DMS 273 treated with DMSO at 0.1 percent for 48 hours (cell line): ENCODE data around the gene PRICKLE2.

Source experiments
- DNase-seq: peaks from one replicate; lab custom pipeline; 2025; lab: John Stamatoyannopoulos, UW

The PRICKLE2 gene

DNA sequence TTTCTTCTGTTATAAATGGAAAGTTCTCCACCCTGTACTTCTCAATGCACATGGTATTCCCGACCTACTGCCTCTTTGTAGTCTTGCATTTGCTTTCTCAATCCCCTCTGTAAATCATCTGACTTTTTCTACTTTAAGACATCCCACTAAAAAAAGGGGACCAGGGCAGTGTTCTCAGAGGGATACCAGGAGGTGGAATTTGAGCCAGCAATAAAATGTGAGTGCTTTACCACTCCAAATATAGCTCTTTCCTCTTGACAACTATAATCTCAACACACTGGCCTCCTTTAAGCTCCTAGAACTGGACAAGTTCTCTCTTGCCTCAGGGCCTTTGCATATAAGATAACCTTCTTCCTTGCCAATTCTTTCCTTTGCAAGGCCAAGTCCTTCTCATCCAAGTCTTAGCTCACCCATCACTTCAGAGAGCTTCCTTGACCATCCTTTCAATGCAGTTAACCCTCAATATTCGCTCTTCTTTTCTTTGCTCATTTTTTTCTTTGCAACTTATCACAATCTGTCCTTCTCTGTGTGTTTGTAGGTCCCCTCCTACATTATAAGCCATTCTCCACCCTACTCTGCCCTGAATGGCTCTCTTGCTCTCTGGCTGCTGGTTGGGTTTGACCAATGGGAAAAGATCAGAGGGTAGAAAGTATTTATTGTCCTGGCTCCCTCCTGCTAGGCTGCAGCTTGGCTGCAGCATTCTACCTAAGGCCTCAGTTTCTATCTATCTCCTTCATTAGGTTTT, 93.4 kb downstream of the PRICKLE2 start:
- peak; percentile 75 for DNase-seq

DNA sequence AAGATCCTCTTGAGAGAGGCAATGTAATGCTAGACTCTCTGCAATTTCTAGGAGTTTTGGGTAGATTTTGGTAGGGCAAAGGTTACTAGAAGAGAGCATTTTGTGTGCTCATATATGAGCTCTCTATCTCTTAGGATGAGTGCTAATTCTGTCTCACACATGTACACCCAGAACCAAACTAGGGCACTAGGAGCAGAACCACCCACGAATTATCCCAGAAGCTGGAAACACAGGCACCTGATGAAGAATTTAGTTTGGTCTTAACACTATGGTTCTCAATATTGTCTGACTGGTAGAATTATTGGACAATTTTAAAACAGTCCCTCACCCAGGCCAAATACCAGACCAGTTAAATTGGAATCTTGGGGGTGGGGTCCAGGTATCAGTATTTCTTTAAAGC, 94.8 kb downstream of the PRICKLE2 start:
- DNase-seq = no peak

DNA sequence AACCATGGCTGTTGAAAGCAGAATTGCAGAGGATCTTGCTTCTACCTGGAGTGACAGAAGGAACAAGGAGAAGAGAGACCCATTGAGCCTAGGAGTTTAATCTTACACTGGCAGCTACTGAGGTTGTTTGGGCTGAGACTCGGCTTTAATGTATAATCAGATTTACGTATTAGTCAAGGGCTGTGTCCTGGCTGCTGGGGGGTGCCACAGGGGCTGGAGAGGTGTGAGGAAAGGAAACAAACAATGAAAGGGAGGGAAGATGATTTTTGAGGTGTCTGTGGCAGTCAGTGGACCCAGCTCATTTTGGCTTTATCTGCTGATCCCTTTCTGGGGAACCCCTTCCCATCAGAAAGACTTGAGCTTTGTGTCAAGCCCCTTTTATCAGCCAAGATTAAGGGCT, 95.7 kb downstream of the PRICKLE2 start:
- DNase-seq = no peak

DNA sequence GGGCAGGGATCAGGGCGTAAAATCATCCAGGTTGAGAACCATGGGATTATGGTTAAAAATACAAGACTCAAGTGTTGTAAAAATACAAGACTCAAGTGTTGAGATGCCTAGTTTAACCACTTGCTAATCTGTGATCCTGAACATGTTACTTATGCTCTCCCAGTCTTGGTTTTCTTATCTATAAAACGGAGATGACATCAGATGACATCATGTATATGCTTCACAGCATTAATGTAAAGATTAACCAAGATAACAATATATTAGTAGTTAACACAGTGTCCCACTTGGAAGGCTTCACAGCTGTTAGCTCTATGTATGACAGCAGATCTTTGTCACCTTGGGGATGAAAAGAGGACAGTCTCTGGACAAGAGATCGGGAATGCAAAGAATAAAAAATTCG, 96.2 kb downstream of the PRICKLE2 start:
- no peak for DNase-seq

GRCh38 chr3:64125561-64125960, 99.7 kb downstream of the PRICKLE2 start:
- DNase-seq = no peak

DNA sequence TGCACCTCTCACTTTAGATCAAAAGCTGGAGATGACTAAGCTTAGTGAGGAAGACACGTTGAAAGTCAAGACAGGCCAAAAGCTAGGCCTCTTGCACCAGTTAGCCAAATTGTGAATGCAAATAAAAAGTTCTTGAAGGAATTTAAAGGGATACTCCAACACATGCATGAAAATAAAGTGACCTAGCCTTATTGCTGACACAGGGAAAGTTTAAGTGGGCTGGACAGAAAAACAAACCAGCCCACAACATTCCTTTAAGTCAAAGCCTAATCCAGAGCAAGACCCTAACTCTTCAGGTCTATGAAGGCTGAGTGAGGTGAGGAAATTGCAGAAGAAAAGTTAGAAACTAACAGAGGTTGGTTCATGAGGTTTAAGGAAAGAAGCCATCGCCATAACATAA, 101.3 kb downstream of the PRICKLE2 start:
- DNase-seq = no peak

- DNase-seq = no peak
Measured at GRCh38 chr3:64122476-64122875, 102.8 kb downstream of the PRICKLE2 start.

DNA sequence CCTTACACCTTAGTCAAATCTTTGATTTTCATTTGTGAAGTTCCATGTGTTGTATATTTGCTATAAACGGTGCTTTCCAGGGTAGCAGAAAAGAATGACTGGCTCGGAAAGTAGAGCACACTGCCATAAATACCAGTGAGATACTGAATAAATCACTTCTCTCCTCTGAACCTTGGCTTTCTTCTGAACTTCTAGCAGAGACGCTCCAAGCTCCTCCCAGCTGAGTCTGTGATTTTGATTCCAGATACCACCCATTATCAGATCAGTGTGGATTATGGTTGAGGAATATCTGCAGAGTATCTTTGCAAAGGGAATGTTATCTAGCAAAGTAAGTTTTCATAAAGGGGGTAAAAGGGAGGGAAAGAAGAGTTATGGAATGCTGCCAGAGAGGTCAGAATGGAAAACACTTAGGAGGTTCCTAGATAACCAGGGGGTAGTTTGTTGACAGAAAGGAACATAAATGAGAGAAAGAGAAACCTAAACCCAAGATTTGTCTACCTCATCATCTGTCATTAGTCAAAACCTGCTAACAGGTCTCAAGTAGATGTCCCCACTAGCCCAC, 103.4 kb downstream of the PRICKLE2 start:
- no peak for DNase-seq

GRCh38 chr3:64120876-64121275, 104.4 kb downstream of the PRICKLE2 start:
- DNase-seq = no peak

DNA sequence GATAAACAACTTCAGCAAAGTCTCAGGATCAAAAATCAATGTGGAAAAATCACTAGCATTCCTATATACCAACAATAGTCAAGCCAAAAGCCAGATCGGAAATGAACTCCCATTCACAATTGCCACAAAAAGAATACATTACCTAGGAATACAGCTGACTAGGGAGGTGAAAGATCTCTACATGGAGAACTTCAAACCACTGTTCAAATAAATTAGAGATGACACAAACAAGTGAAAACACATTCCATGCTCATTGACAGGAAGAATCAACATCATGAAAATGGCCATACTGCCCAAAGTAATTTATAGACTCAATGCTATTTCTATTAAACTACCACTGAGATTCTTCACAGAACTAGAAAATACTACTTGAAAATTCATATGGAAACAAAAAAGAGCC, 107.8 kb downstream of the PRICKLE2 start:
- DNase-seq = no peak

DNA sequence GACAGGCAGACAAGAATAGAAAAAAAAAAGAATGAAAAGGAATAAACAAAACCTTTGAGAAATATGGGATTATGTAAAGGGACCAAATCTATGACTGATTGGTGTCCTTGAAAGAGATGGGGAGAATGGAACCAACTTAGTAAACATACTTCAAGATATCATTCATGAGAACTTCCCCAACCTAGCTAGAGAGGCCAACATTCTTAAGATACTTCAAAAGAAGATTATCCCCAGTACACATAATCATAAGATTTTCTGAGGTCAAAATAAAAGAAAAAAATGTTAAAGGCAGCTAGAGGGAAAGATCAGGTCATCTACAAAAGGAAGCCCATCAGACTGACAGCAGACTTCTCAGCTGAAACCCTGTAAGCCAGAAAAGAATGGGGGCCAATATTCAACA, 110.6 kb downstream of the PRICKLE2 start:
- no peak for DNase-seq

GRCh38 chr3:64111872-64112271, 113.4 kb downstream of the PRICKLE2 start:
- no peak for DNase-seq

- DNase-seq = no peak
Measured at GRCh38 chr3:64111083-64111482, 114.2 kb downstream of the PRICKLE2 start.

DNA sequence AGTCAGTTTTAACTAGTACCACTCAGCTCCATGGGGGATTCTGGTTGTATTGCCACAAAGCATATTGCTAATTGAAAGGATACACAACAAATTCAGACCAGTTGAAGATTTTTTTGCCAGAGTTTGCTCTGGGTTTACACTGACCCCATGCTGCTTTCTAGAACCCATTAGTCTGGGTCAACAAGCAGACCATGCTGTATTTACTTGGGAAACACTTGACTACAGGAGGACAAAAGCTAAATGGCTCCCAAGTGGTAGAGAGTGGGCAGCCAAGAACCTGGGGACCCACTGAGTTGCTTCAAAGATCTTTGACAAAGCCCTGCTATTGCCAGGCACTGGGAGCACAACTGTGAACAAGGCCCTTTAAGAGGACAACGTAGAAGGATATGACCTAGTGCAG, 115.2 kb downstream of the PRICKLE2 start:
- DNase-seq = no peak

GRCh38 chr3:64109438-64109837, 115.8 kb downstream of the PRICKLE2 start:
- no peak for DNase-seq

- DNase-seq = no peak
Measured at GRCh38 chr3:64108784-64109317, 116.4 kb downstream of the PRICKLE2 start.

DNA sequence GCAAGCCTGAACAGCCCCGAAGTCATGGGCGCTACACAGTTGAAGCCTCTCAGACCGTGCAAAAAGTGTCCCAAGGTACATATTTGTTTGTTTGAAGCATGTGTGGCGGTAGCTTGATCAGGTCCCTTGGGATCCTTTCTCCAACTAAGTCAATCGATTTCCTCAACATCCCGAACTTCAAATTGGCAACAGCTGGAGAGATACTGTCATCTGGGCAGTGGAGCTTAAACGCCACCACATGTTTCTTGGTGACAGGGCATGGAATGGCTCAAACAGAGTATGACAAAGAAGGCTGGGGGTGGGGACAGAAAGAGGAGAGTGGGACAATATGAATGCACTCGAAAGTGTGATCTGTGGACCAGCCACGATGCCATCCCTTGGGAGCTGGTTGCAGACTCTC, 117.0 kb downstream of the PRICKLE2 start:
- no peak for DNase-seq

DNA sequence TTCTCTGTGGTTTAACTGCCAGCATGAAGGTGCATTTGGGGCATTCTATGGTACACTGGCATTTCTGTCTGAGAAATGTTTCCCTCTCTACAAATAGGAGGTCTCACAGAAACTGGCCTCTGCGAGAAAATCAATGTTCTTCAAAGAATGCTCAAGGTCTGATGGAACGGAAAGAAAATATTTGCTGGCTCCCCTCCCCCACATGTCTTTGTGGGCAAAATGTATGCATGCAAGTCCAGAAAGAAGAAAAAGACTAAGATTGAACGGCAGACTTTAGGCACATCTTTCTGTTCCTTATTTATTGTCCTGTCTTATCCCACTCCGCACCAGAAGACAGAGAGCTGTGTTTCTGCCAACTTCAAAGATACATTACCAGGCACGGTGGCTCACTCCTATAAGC, 118.1 kb downstream of the PRICKLE2 start:
- no peak for DNase-seq

DNA sequence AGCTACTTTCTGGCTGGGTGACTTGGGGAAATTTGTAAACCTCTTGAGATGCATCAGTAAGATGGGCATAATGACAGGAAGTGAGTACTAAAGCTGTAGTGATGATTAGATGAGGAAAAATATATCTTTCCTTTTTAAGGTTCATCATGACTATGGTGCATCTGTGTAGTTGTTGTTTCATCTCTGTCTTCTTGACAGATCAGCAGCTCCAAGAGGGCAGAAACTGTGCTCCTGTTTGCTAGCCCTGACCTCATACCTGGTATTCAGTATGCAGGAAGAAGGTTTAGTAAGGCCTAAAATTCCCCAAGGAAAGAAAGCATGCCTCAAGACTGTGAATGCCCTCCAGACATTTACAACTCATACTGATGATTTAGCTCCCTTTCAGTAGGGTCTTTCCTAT, 119.5 kb downstream of the PRICKLE2 start:
- DNase-seq = no peak

GRCh38 chr3:64104691-64105111, 120.6 kb downstream of the PRICKLE2 start:
- no peak for DNase-seq

GRCh38 chr3:64104006-64104405, 121.3 kb downstream of the PRICKLE2 start:
- no peak for DNase-seq

- DNase-seq = no peak
Measured at GRCh38 chr3:64103131-64103530, 122.1 kb downstream of the PRICKLE2 start.

DNA sequence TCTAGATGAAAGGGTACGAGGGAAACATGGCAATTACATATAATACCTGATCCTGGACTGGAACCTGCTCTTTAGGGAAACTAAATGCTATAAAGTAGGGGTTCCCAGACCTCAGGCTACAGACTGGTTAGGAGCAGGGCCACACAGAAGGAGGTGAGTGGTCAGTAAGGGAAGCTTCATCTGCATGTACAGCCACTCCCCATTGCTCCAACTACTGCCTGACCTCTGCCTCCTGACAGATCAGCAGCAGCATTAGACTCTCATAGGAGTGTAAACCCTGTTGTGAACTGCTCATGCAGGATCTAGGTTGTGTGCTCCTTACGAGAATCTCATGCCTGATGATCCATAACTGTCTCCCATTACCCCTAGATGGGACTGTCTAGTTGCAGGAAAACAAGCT, 123.1 kb downstream of the PRICKLE2 start:
- no peak for DNase-seq

DNA sequence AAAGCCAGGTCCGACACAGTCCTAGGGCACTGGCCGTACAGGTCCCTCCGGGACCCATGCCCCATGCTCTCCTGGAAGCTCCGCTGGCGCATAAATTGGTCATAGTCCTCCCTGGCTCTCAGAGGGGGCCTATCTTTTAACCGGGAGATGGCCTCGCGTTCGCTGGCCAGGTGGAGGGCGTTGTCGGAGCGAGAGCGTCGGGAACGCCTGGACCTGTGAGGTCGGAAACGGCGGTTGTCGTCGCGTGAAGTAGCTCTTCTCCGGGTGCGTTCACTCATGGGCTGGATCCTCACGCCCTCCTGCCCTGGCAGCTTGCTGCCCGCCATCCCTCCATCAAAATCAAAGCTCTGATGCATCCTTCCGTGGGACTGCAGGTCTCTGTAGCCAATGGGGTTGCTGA, 126.0 kb downstream of the PRICKLE2 start:
- DNase-seq = no peak
